Stimulated activated CD4-positive, alpha-beta T cell treated with anti-CD3 and anti-CD28 coated beads, TNF-alpha, amount 100 ng/mL, for 24 hours (primary cell): ENCODE results near the gene IL20RA.
"Not testable (repeated sequence)": the region's sequence is repeated elsewhere in the genome, so short reads cannot be mapped to it uniquely, and the experiment has no call there.

ENCODE experiments used
- DNase-seq, 3 experiments: peaks; one replicate each; pipeline ENCODE4 v3.0.0-alpha.2; 2020; ENCODE audit warnings: low read depth in 3 of 3

IL20RA gene

GRCh38 chr6:136971609-136972008 is 73.2 kb downstream of the IL20RA start:
- no peak for DNase-seq

- no peak for DNase-seq
Observed at GRCh38 chr6:136969930-136970329, 74.8 kb downstream of the IL20RA start.

- DNase-seq, result no peak
Observed at GRCh38 chr6:136969433-136969832, 75.3 kb downstream of the IL20RA start.

- DNase-seq, result no peak
Observed at GRCh38 chr6:136968837-136969236, 75.9 kb downstream of the IL20RA start.

GRCh38 chr6:136967876-136968752 is 76.7 kb downstream of the IL20RA start:
- DNase-seq, result peak; percentile 12 to 61 (median 34)

GRCh38 chr6:136964398-136964797 is 80.4 kb downstream of the IL20RA start:
- DNase-seq, result no peak

- no peak for DNase-seq
Observed at GRCh38 chr6:136963259-136963658, 81.5 kb downstream of the IL20RA start.

GRCh38 chr6:136962661-136963060 is 82.1 kb downstream of the IL20RA start:
- DNase-seq, result no peak

GRCh38 chr6:136961848-136962247 is 82.9 kb downstream of the IL20RA start:
- DNase-seq, result no peak

- DNase-seq, result no peak
Observed at GRCh38 chr6:136960781-136961180, 84.0 kb downstream of the IL20RA start.

- DNase-seq, result not testable (repeated sequence)
Observed at GRCh38 chr6:136959935-136960334, 84.8 kb downstream of the IL20RA start.

GRCh38 chr6:136959471-136959891 is 85.3 kb downstream of the IL20RA start:
- no peak for DNase-seq

- no peak for DNase-seq
Observed at GRCh38 chr6:136958168-136958567, 86.6 kb downstream of the IL20RA start.

GRCh38 chr6:136956590-136957544 is 87.9 kb downstream of the IL20RA start:
- no peak for DNase-seq

- no peak for DNase-seq
Observed at GRCh38 chr6:136955123-136955522, 89.6 kb downstream of the IL20RA start.

- no peak for DNase-seq
Observed at GRCh38 chr6:136952714-136953260, 92.0 kb downstream of the IL20RA start.

- no peak for DNase-seq
Observed at GRCh38 chr6:136950436-136951126, 94.2 kb downstream of the IL20RA start.
